ENCODE results near the gene STN1.

DNA sequence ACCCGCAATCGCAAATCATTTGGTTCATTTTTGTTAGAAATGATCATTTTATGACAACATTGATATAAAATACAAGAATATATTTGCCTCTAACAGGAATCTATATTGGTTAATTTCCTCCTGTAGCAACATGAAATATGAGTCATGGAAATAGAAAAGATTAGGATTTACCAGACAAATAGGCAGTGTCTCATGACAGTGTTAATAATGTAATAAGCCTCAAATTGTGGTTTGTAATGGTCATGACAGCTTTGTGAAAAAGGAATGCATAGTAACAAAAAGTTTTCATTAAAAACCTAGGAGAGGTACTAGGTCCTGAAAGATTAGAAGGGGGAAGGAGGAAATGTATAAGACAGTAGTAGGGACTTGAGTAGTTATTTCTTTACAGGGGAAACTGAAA is 41.0 kb upstream of the STN1 start:
- no peak for TF ChIP-seq EZH2phosphoT487 (IDR thresholded peaks at IDR 0.05; ENCODE audit: low read depth)
- TF ChIP-seq, protein P1, sequence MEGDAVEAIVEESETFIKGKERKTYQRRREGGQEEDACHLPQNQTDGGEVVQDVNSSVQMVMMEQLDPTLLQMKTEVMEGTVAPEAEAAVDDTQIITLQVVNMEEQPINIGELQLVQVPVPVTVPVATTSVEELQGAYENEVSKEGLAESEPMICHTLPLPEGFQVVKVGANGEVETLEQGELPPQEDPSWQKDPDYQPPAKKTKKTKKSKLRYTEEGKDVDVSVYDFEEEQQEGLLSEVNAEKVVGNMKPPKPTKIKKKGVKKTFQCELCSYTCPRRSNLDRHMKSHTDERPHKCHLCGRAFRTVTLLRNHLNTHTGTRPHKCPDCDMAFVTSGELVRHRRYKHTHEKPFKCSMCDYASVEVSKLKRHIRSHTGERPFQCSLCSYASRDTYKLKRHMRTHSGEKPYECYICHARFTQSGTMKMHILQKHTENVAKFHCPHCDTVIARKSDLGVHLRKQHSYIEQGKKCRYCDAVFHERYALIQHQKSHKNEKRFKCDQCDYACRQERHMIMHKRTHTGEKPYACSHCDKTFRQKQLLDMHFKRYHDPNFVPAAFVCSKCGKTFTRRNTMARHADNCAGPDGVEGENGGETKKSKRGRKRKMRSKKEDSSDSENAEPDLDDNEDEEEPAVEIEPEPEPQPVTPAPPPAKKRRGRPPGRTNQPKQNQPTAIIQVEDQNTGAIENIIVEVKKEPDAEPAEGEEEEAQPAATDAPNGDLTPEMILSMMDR (IDR thresholded peaks at IDR 0.05; ENCODE audit: low read depth, low read length): no peak

Measured in OCI-LY3 (cell line).